GM23248 (cell line): ENCODE measurements around the gene GRB10.

Experiments
- EZH2 ChIP-seq: fragments of 200-600 bp; sonication (generic); IDR thresholded peaks from 2 replicates; pipeline ENCODE4 v1.6.1; 2018; ENCODE audit warnings: antibody characterized with exemption, mild to moderate bottlenecking; ENCODE audit not compliant: insufficient read depth, poor library complexity, severe bottlenecking
- EZH2phosphoT487 ChIP-seq: fragments of 200-600 bp; sonication (generic); IDR thresholded peaks from 2 replicates; pipeline ENCODE4 v1.6.1; 2018; ENCODE audit warnings: antibody characterized with exemption, moderate library complexity, mild to moderate bottlenecking, low read depth; ENCODE audit not compliant: insufficient read depth

GRCh38 chr7:50785346-50785745 lies 2.6 kb upstream of the GRB10 start:
- TF ChIP-seq EZH2: no peak
- TF ChIP-seq EZH2phosphoT487: no peak
